H9 (cell line): ENCODE measurements around the gene CSF2. TPM values are rescaled to one million over a fixed set of nuclear protein-coding genes. Genes with fewer than 3 reads are reported as not detected.
A peak's percentile ranks its signal among the peaks of the same experiment; 100 is the strongest.

ENCODE experiments used
- DNase-seq: peaks from one replicate; pipeline ENCODE4 v3.0.0-alpha.2; 2017
- H2AFZ ChIP-seq: one replicate; pipeline ENCODE4 v1.6.1; 2013; ENCODE audit warnings: mild to moderate bottlenecking, low read length, control low read depth, moderate library complexity
- H2AK5ac ChIP-seq: 2 replicates; pipeline ENCODE4 v1.6.1; 2013; ENCODE audit warnings: low read length, control low read depth, mixed read lengths; ENCODE audit not compliant: insufficient read length
- H2BK120ac ChIP-seq: one replicate; pipeline ENCODE4 v1.6.1; 2013; ENCODE audit warnings: low read depth, mild to moderate bottlenecking, low read length, control low read depth, inconsistent platforms; ENCODE audit not compliant: poor library complexity, severe bottlenecking
- H2BK12ac ChIP-seq: 2 replicates; pipeline ENCODE4 v1.6.1; 2013; ENCODE audit warnings: low read length, control low read depth, mixed read lengths, low read depth; ENCODE audit not compliant: insufficient read length
- H2BK15ac ChIP-seq: 2 replicates; pipeline ENCODE4 v1.6.1; 2013; ENCODE audit warnings: low read depth, low read length, control low read depth
- H2BK20ac ChIP-seq: one replicate; pipeline ENCODE4 v1.6.1; 2013; ENCODE audit warnings: low read depth, mild to moderate bottlenecking, low read length, control low read depth, inconsistent platforms; ENCODE audit not compliant: poor library complexity, severe bottlenecking
- H2BK5ac ChIP-seq: 2 replicates; pipeline ENCODE4 v1.6.1; 2013; ENCODE audit warnings: low read length, control low read depth, mixed read lengths; ENCODE audit not compliant: insufficient read length
- H3K14ac ChIP-seq: 2 replicates; pipeline ENCODE4 v1.6.1; 2013; ENCODE audit warnings: low read length, control low read depth; ENCODE audit not compliant: insufficient read depth
- H3K18ac ChIP-seq: 2 replicates; pipeline ENCODE4 v1.6.1; 2013; ENCODE audit warnings: low read depth, mild to moderate bottlenecking, mixed read lengths, low read length, control low read depth; ENCODE audit not compliant: insufficient read length
- H3K23ac ChIP-seq: 2 replicates; pipeline ENCODE4 v1.6.1; 2013; ENCODE audit warnings: low read length, control low read depth, mixed read lengths, low read depth; ENCODE audit not compliant: insufficient read length
- H3K23me2 ChIP-seq: 2 replicates; pipeline ENCODE4 v1.6.1; 2013; ENCODE audit warnings: low read depth, mild to moderate bottlenecking, mixed read lengths, low read length, control low read depth; ENCODE audit not compliant: insufficient read length, poor library complexity, severe bottlenecking
- H3K27ac ChIP-seq: 2 replicates; pipeline ENCODE4 v1.5.1; 2013; ENCODE audit warnings: low read length, control low read depth, mixed read lengths, low read depth; ENCODE audit not compliant: insufficient read length
- H3K27me3 ChIP-seq: 2 replicates; pipeline ENCODE4 v1.6.1; 2013; ENCODE audit warnings: low read length, control low read depth, inconsistent platforms; ENCODE audit not compliant: insufficient read depth
- H3K4ac ChIP-seq: 2 replicates; pipeline ENCODE4 v1.6.1; 2013; ENCODE audit warnings: low read depth, mild to moderate bottlenecking, control low read depth, inconsistent platforms, low read length, moderate library complexity
- H3K4me1 ChIP-seq: 2 replicates; pipeline ENCODE4 v1.6.1; 2013; ENCODE audit warnings: low read length, control low read depth, inconsistent platforms; ENCODE audit not compliant: insufficient read depth
- H3K4me2 ChIP-seq: 2 replicates; pipeline ENCODE4 v1.6.1; 2013; ENCODE audit warnings: low read length, control low read depth, mixed read lengths; ENCODE audit not compliant: insufficient read length, insufficient read depth
- H3K56ac ChIP-seq: 2 replicates; pipeline ENCODE4 v1.6.1; 2013; ENCODE audit warnings: low read depth, mild to moderate bottlenecking, mixed read lengths, low read length, control low read depth; ENCODE audit not compliant: insufficient read length
- H3K79me1 ChIP-seq: 2 replicates; pipeline ENCODE4 v1.6.1; 2013; ENCODE audit warnings: low read depth, mild to moderate bottlenecking, moderate library complexity, low read length, control low read depth, inconsistent platforms; ENCODE audit not compliant: insufficient read depth, poor library complexity, severe bottlenecking
- H3K79me2 ChIP-seq: 2 replicates; pipeline ENCODE4 v1.6.1; 2013; ENCODE audit warnings: low read length, control low read depth, inconsistent platforms; ENCODE audit not compliant: insufficient read depth
- H3K9ac ChIP-seq: 2 replicates; pipeline ENCODE4 v1.6.1; 2013; ENCODE audit warnings: low read length, control low read depth, mixed read lengths; ENCODE audit not compliant: insufficient read length; ENCODE audit errors: extremely low read depth
- H3K9me3 ChIP-seq: one replicate; pipeline ENCODE4 v1.6.1; 2013; ENCODE audit warnings: low read depth, low read length, inconsistent platforms; ENCODE audit not compliant: control insufficient read depth
- H3T11ph ChIP-seq: one replicate; pipeline ENCODE4 v1.6.1; 2013; ENCODE audit warnings: mild to moderate bottlenecking, low read length, control low read depth, inconsistent platforms
- H4K20me1 ChIP-seq: one replicate; pipeline ENCODE4 v1.6.1; 2013; ENCODE audit not compliant: control insufficient read depth, insufficient read length, insufficient read depth
- H4K5ac ChIP-seq: 2 replicates; pipeline ENCODE4 v1.6.1; 2013; ENCODE audit warnings: low read depth, mild to moderate bottlenecking, mixed read lengths, low read length, control low read depth; ENCODE audit not compliant: insufficient read length
- H4K8ac ChIP-seq: replicated peaks from 2 replicates; pipeline ENCODE4 v1.6.1; 2013; ENCODE audit warnings: low read length, control low read depth, mixed read lengths, low read depth; ENCODE audit not compliant: insufficient read length
- H4K91ac ChIP-seq: 2 replicates; pipeline ENCODE4 v1.6.1; 2013; ENCODE audit warnings: low read depth, mild to moderate bottlenecking, moderate library complexity, mixed read lengths, low read length, control low read depth; ENCODE audit not compliant: insufficient read length
- H3K27ac Mint-ChIP-seq, 3 experiments: 2 replicates in 2 of 3; 3 replicates in 1 of 3; pipeline ENCODE4 v1.8.0; 2020 to 2021; ENCODE audit warnings: mixed read lengths in 3 of 3, mild to moderate bottlenecking in 1 of 3, moderate library complexity in 1 of 3
- H3K27me3 Mint-ChIP-seq: 2 replicates; pipeline ENCODE4 v1.8.0; 2021; ENCODE audit warnings: low read depth, mild to moderate bottlenecking, moderate library complexity, mixed read lengths
- H3K36me3 Mint-ChIP-seq, 3 experiments: 2 replicates in 2 of 3; 3 replicates in 1 of 3; pipeline ENCODE4 v1.8.0; 2020 to 2021; ENCODE audit warnings: low read depth in 3 of 3, mixed read lengths in 3 of 3; ENCODE audit not compliant: insufficient read depth in 1 of 3
- H3K4me1 Mint-ChIP-seq, 2 experiments: 2 replicates each; pipeline ENCODE4 v1.8.0; 2020; ENCODE audit warnings: mixed read lengths in 2 of 2
- H3K4me3 Mint-ChIP-seq, 2 experiments: 2 replicates in 1 of 2; 3 replicates in 1 of 2; pipeline ENCODE4 v1.8.0; 2020 to 2021; ENCODE audit warnings: mild to moderate bottlenecking in 2 of 2, mixed read lengths in 2 of 2, moderate library complexity in 1 of 2
- H3K9me3 Mint-ChIP-seq, 2 experiments: 2 replicates in 1 of 2; 3 replicates in 1 of 2; pipeline ENCODE4 v1.8.0; 2020; ENCODE audit warnings: mild to moderate bottlenecking in 2 of 2, mixed read lengths in 2 of 2, moderate library complexity in 1 of 2
- CTCF ChIP-seq: fragments of 200-600 bp; sonication (generic); conservative IDR thresholded peaks from 3 replicates; pipeline ENCODE4 v1.8.0; 2021; ENCODE audit warnings: antibody characterized with exemption, mild to moderate bottlenecking
- WGBS: extraction: QIAGEN DNeasy Blood & Tissue Kit; methylation state at CpG from one replicate; pipeline ENCODE4 v1.1.7; 2013; ENCODE audit warnings: missing lambda C conversion rate, low lambda C conversion rate, mixed read lengths; ENCODE audit not compliant: insufficient read length; ENCODE audit errors: extremely low coverage; 5-methylcytosine and 5-hydroxymethylcytosine counted together
- total RNA-seq: library from RNA; stranded (reverse); gene quantifications from 2 replicates; pipeline ENCODE4 v1.2.1, GENCODE V29; 2021

Gene CSF2
- total RNA-seq, 1 experiment from 2014 or later = not detected

- H3K27me3 Mint-ChIP-seq = peaks cover 2% of the 10 kb centered on the region; the same call in 1 of the 2 replicates
- Histone ChIP-seq H3K4me1 (no peaks in the 10 kb centered on the region), H3K14ac (no peak overlapping the region), H3K9me3 (no peaks in the 10 kb centered on the region), H3K56ac (no peak overlapping the region), H2AK5ac (no peak overlapping the region), H3K9ac (no peak overlapping the region), H3T11ph (no peak overlapping the region), H3K23ac (no peak overlapping the region), H2BK5ac (no peak overlapping the region), H3K79me1 (no peaks in the 10 kb centered on the region), H2AFZ (no peak overlapping the region), H3K27ac (no peak overlapping the region), H2BK15ac (no peak overlapping the region), H2BK120ac (no peak overlapping the region), H3K4me2 (no peak overlapping the region), H3K23me2 (no peaks in the 10 kb centered on the region), H3K27me3 (no peaks in the 10 kb centered on the region), H2BK20ac (no peak overlapping the region), H3K79me2 (no peaks in the 10 kb centered on the region), H4K5ac (no peak overlapping the region), H3K18ac (no peak overlapping the region), H4K20me1 (no peaks in the 10 kb centered on the region), H4K91ac (no peak overlapping the region), H4K8ac (no peak overlapping the region), H2BK12ac (no peak overlapping the region), H3K4ac (no peak overlapping the region)
- H3K4me3 Mint-ChIP-seq = no peak overlapping the region
- no peaks in the 10 kb centered on the region for H3K36me3 Mint-ChIP-seq
- no peaks in the 10 kb centered on the region for H3K4me1 Mint-ChIP-seq
- no peaks in the 10 kb centered on the region for H3K9me3 Mint-ChIP-seq
- TF ChIP-seq CTCF = no peak
- WGBS = no CpG with 5 or more reads among the region's 2 CpGs
- peak overlapping the region in 1 of 3 experiments; percentile 76; a peak in 2 of 7 replicates for H3K27ac Mint-ChIP-seq
- no peak for DNase-seq
Observed at GRCh38 chr5:132027027-132027426, 46.6 kb upstream of the CSF2 start.
